Measurements from ENCODE around the gene ACSL1.
A peak's percentile ranks its signal among the peaks of the same experiment; 100 is the strongest.

The ACSL1 gene

DNA sequence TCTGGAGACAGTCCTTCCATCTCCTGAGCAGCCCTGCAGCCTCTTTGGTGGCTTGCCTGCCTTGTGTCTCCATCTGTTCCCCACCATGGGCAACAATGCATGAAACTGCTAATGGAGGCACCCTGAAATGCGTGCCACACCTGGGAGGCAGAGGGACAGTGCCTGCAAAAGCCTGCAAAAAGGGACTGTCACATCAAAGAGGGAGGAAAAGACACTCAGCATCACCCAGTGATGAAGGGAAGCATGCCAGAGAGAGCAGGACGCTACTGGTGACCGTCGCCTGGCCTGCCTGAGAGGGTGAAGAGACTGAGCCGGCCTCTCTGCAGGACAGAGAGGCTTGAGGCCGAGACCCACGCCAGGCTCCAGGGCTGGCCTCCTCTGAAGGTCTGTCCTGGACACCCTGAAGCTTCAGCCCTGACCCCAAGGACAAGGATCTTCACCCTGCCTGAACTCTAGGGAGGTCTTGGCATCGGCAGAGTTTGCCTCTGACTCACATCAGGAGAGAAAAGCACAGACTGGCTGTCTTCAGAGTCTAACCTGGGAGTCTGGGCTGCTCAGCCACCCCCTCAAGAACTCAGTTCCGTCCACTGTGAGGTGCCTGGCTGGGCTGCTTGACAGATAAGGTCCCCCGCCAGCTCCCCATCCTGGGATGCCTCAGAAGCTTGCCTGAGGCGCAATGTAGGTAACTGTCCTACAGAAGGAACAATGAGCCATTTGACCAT lies 8.1 kb downstream of the ACSL1 start:
- DNase-seq (ENCODE audit: low spot score): no peak
- no peak for TF ChIP-seq CTCF (IDR thresholded peaks at IDR 0.05; ENCODE audit: extremely low read depth, missing control alignments)

GRCh38 chr4:184816962-184817361 lies 8.8 kb downstream of the ACSL1 start:
- peak; percentile 41 for DNase-seq (ENCODE audit: low spot score)
- TF ChIP-seq CTCF (IDR thresholded peaks at IDR 0.05; ENCODE audit: extremely low read depth, missing control alignments): no peak

DNA sequence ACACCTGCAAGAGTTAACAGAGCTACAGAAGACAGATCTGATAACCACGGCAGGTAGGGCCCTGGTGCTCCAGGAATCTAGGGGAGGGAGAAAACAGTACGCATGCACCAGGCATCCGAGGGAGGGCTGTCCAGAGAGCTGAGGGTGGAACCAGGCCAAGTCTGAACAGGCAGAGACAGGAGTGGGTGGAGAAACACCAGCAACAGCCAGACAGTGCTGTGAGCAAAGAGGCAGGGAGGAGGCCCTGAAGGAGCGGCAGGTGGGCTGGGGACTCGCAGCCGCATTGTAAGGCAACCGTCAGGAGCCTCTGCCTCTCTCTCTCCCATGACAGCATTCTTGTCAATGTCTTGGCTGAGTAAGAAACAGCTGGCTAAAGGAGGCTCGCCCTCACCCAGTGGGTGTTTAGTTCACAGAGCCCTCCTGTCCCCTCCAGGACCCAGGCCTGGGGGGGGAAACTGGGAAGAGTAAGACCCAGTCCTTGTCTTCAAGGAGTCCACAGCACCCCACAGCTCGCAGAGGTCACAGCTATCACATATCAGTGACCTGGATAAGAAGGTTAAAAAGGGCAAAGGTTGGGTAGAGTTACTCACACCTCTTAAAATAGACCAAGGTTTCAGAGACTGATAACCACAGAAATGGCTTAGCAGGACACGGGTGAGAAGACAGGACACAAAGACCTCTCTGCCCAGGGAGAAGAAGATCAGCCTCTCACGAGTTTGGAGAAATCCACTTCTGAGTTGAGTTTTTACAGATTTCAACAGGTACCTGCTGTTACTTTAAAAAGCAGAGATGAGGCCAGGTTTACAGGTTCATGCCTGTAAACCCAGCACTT lies 10.5 kb downstream of the ACSL1 start:
- peak; percentile 73 for DNase-seq (ENCODE audit: low spot score)
- no peak for TF ChIP-seq CTCF (IDR thresholded peaks at IDR 0.05; ENCODE audit: extremely low read depth, missing control alignments)

- DNase-seq (ENCODE audit: low spot score): no peak
- no peak for TF ChIP-seq CTCF (IDR thresholded peaks at IDR 0.05; ENCODE audit: extremely low read depth, missing control alignments)
Measured at GRCh38 chr4:184814686-184815045, 11.1 kb downstream of the ACSL1 start.

- no peak for DNase-seq (ENCODE audit: low spot score)
Measured at GRCh38 chr4:184812651-184813181, 13.1 kb downstream of the ACSL1 start.

GRCh38 chr4:184812199-184812542 lies 13.6 kb downstream of the ACSL1 start:
- no peak for DNase-seq (ENCODE audit: low spot score)
- TF ChIP-seq CTCF (IDR thresholded peaks at IDR 0.05; ENCODE audit: extremely low read depth, missing control alignments): no peak

More at GRCh38 chr4:184812651-184813181, 13.1 kb downstream of the ACSL1 start:
- no peak for TF ChIP-seq CTCF (IDR thresholded peaks at IDR 0.05; ENCODE audit: extremely low read depth, missing control alignments)

- TF ChIP-seq CTCF (IDR thresholded peaks at IDR 0.05; ENCODE audit: extremely low read depth, missing control alignments): no peak
- no peak for DNase-seq (ENCODE audit: low spot score)
Measured at GRCh38 chr4:184811526-184812198, 14.1 kb downstream of the ACSL1 start.

Data from GM20000 (cell line).